HepG2 (cell line): ENCODE measurements around the gene FAH. TPM values are rescaled to one million over a fixed set of nuclear protein-coding genes. Genes with fewer than 3 reads are reported as not detected.

ENCODE experiments used
- AGO2 ChIP-seq: fragments of 200-400 bp; formaldehyde crosslinking; optimal IDR thresholded peaks from 2 replicates; pipeline ENCODE3; 2017; ENCODE audit warnings: mild to moderate bottlenecking, low read depth, low read length, moderate library complexity
- CEBPB ChIP-seq: IDR thresholded peaks from 2 replicates; pipeline ENCODE4 v1.6.1; 2011; ENCODE audit warnings: low read depth, low read length, improper control_type of control experiment, borderline replicate concordance
- HMGXB3 ChIP-seq: sonication (generic); formaldehyde crosslinking; IDR thresholded peaks from 2 replicates; pipeline ENCODE4 v1.4.0; 2020; ENCODE audit warnings: missing genetic modification reagents, borderline replicate concordance
- KLF6 ChIP-seq: IDR thresholded peaks from 2 replicates; pipeline ENCODE4 v1.8.0; 2016; ENCODE audit warnings: missing biosample characterization, missing genetic modification reagents
- RBM39 ChIP-seq: fragments of 200-400 bp; formaldehyde crosslinking; IDR thresholded peaks from one replicate; pipeline ENCODE4 v1.6.1; 2018; ENCODE audit warnings: antibody characterized with exemption, mild to moderate bottlenecking, low read depth, low read length; ENCODE audit not compliant: poor library complexity, severe bottlenecking
- RFXANK ChIP-seq: IDR thresholded peaks from 2 replicates; pipeline ENCODE4 v1.6.1; 2016
- SALL1 ChIP-seq: sonication (generic); formaldehyde crosslinking; IDR thresholded peaks from 2 replicates; pipeline ENCODE4 v1.8.0; 2022; ENCODE audit warnings: mild to moderate bottlenecking, missing genetic modification reagents
- TARDBP ChIP-seq: sonication (generic); formaldehyde crosslinking; IDR thresholded peaks from 2 replicates; pipeline ENCODE4 v1.8.0; 2022; ENCODE audit warnings: mild to moderate bottlenecking, missing genetic modification reagents
- ZNF34 ChIP-seq: sonication (generic); formaldehyde crosslinking; IDR thresholded peaks from 2 replicates; pipeline ENCODE4 v1.4.0; 2020; ENCODE audit warnings: mild to moderate bottlenecking, missing genetic modification reagents, borderline replicate concordance
- ZNF878 ChIP-seq: sonication (generic); formaldehyde crosslinking; IDR thresholded peaks from 2 replicates; pipeline ENCODE4 v1.8.1; 2023; ENCODE audit warnings: mild to moderate bottlenecking, missing genetic modification reagents, moderate library complexity
- polyA plus RNA-seq, 8 experiments: library from polyadenylated mRNA; depleted of rRNA in 3 of 8; stranded (reverse) in 7 of 8; unstranded in 1 of 8; fragments of >200 nt; fragmentation: Illumina TruSeq in 4 of 8; extraction: Trizol in 4 of 8; gene quantifications; 2 replicates each; pipeline versions ENCODE4 v1.2.1 to v1.2.3, GENCODE V29; 2011 to 2016; ENCODE audit warnings: low read depth in 4 of 8, missing spikeins in 1 of 8, mixed read lengths in 1 of 8; ENCODE audit not compliant: insufficient read depth in 1 of 8
- total RNA-seq, 5 experiments: library from RNA; depleted of rRNA; stranded (reverse); fragments of >200 nt; fragmentation: Illumina TruSeq; extraction: Trizol; gene quantifications; 2 replicates each; pipeline ENCODE4 v1.2.3, GENCODE V29; 2016; ENCODE audit warnings: low read depth in 1 of 5
- TF ChIP-seq, protein P1 (sequence below): IDR thresholded peaks from 2 replicates; pipeline ENCODE4 v1.4.0; 2020; ENCODE audit warnings: mild to moderate bottlenecking, missing genetic modification reagents
- TF ChIP-seq, protein P2 (sequence below): sonication (generic); formaldehyde crosslinking; IDR thresholded peaks from 2 replicates; pipeline ENCODE4 v1.4.0; 2020; ENCODE audit warnings: missing genetic modification reagents
- TF ChIP-seq, protein P3 (sequence below): sonication (generic); formaldehyde crosslinking; IDR thresholded peaks from 2 replicates; pipeline ENCODE4 v1.5.1; 2020; ENCODE audit warnings: mild to moderate bottlenecking, missing genetic modification reagents, moderate library complexity

Gene FAH
- total and polyA plus RNA-seq, 2 of the 13 experiments (the other 11 are each of a cell fraction or from before 2014, with no cell fraction given), result 36.6 to 75.0 TPM

- TF ChIP-seq HMGXB3 (CRISPR knock-in tag), result no peak
- TF ChIP-seq SALL1, result no peak
- no peak for TF ChIP-seq RBM39
- TF ChIP-seq, protein P1, sequence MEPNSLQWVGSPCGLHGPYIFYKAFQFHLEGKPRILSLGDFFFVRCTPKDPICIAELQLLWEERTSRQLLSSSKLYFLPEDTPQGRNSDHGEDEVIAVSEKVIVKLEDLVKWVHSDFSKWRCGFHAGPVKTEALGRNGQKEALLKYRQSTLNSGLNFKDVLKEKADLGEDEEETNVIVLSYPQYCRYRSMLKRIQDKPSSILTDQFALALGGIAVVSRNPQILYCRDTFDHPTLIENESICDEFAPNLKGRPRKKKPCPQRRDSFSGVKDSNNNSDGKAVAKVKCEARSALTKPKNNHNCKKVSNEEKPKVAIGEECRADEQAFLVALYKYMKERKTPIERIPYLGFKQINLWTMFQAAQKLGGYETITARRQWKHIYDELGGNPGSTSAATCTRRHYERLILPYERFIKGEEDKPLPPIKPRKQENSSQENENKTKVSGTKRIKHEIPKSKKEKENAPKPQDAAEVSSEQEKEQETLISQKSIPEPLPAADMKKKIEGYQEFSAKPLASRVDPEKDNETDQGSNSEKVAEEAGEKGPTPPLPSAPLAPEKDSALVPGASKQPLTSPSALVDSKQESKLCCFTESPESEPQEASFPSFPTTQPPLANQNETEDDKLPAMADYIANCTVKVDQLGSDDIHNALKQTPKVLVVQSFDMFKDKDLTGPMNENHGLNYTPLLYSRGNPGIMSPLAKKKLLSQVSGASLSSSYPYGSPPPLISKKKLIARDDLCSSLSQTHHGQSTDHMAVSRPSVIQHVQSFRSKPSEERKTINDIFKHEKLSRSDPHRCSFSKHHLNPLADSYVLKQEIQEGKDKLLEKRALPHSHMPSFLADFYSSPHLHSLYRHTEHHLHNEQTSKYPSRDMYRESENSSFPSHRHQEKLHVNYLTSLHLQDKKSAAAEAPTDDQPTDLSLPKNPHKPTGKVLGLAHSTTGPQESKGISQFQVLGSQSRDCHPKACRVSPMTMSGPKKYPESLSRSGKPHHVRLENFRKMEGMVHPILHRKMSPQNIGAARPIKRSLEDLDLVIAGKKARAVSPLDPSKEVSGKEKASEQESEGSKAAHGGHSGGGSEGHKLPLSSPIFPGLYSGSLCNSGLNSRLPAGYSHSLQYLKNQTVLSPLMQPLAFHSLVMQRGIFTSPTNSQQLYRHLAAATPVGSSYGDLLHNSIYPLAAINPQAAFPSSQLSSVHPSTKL (CRISPR knock-in tag), result no peak
- TF ChIP-seq, protein P2, sequence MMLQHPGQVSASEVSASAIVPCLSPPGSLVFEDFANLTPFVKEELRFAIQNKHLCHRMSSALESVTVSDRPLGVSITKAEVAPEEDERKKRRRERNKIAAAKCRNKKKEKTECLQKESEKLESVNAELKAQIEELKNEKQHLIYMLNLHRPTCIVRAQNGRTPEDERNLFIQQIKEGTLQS (CRISPR knock-in tag), result no peak
- TF ChIP-seq, protein P3, sequence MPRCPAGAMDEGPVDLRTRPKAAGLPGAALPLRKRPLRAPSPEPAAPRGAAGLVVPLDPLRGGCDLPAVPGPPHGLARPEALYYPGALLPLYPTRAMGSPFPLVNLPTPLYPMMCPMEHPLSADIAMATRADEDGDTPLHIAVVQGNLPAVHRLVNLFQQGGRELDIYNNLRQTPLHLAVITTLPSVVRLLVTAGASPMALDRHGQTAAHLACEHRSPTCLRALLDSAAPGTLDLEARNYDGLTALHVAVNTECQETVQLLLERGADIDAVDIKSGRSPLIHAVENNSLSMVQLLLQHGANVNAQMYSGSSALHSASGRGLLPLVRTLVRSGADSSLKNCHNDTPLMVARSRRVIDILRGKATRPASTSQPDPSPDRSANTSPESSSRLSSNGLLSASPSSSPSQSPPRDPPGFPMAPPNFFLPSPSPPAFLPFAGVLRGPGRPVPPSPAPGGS (CRISPR knock-in tag), result no peak
- TF ChIP-seq ZNF878 (CRISPR knock-in tag), result no peak
- TF ChIP-seq ZNF34 (CRISPR knock-in tag), result no peak
- TF ChIP-seq TARDBP, result no peak
- no peak for TF ChIP-seq KLF6 (CRISPR knock-in tag)
- no peak for TF ChIP-seq CEBPB
- TF ChIP-seq RFXANK (CRISPR knock-in tag), result no peak
- no peak for TF ChIP-seq AGO2
Observed at GRCh38 chr15:80127911-80128310, 24.9 kb upstream of the FAH start (continued).
